Measurements from ENCODE around the gene TMEM170B. TPM values are rescaled to one million over a fixed set of nuclear protein-coding genes. Genes with fewer than 3 reads are reported as not detected.
"Not testable (repeated sequence)": the region's sequence is repeated elsewhere in the genome, so short reads cannot be mapped to it uniquely, and the experiment has no call there.

TMEM170B gene
- total RNA-seq, 1 donor from 2014 or later: 8.5 TPM

DNA sequence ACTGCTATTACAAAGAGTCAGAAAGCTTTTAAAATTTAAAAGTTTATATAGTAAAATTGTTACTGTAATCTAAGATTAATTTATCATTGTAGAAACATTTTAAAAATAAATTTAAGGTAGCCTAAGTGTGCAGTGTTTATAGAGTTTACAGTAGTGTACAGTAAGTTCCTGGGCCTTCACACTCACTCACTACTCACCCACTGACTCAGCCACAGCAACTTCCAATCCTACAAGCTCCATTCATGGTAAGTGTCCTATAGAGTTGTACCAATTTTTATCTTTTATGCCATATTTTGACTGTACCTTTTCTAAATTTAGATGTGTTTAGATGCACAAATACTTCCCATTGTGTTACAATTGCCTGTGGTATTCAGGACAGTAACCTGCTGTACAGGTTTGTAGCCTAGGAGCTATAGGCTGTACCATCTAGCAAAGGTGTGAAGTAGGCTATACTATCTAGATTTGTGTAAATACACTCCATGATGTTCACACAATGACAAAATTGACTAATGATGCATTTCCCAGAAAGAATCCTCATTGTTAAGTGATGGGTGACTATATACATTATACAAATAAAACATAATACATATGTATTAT lies 10.2 kb upstream of the TMEM170B start:
- DNase-seq (ENCODE audit: low read depth): no peak

- no peak for DNase-seq (ENCODE audit: low read depth)
Observed at GRCh38 chr6:11528996-11529395, 8.6 kb upstream of the TMEM170B start.

- DNase-seq (ENCODE audit: low read depth): no peak
Observed at GRCh38 chr6:11532097-11532496, 5.5 kb upstream of the TMEM170B start.

- no peak for DNase-seq (ENCODE audit: low read depth)
Observed at GRCh38 chr6:11534561-11534960, 3.0 kb upstream of the TMEM170B start.

GRCh38 chr6:11535801-11536230 lies 1.7 kb upstream of the TMEM170B start:
- DNase-seq (ENCODE audit: low read depth): peak; percentile 45

- DNase-seq (ENCODE audit: low read depth): no peak
Observed at GRCh38 chr6:11536795-11537194, 754 bp upstream of the TMEM170B start.

DNA sequence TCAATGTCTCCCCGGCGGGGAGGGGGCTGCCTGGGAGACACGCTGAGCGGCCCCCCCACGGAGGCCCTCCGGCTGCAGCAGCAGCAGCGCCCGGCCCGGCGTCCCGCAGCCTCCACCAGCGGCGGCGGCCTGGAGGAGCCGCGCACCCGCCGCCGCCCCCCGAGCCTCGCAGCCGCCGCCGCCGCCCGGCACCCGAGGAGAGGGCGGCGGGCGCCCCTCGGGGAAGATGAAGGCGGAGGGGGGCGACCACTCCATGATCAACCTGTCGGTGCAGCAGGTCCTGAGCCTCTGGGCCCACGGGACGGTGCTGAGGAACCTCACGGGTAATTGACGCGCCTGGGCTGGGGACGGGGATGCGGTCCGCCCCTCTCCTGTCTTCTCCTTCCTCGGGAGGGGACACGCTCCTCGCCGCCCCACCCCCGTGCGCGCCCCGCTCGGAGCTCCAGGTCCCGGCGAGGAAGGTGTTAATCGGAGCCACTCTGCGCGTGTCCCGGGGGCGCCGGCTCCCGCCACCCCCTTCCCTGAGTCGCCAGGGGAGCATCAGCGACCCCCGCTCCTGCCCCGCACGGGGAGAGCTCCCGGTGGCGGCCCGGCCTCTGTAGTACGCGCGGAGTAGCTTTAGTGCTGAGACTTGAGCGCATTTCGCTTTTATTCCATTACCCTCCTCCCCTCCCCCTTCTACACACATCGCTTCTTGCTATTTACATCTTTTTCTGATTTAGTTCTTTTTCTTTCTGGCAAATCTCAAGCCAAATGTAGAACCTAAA lies 686 bp downstream of the TMEM170B start:
- DNase-seq (ENCODE audit: low read depth): peak; percentile 25

- no peak for DNase-seq (ENCODE audit: low read depth)
Observed at GRCh38 chr6:11538819-11539468, 1.4 kb downstream of the TMEM170B start.

DNA sequence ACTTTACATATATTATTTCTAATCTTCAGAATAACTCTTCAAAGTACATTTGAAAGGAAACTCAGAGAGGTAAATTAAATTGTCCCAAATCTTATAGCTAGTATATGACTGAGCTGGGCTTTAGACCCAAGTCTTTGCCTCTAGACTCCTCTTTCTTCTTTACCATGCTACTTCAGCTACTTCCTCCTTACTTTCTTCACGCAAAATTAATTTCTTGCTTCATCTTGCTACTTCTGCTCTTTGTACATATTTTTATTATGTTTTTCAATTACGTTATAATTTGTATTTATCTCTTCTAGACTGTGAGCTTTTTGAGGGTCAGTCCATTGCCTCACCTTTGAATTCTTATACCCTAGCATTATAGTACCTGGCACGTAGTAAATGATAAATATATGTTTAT lies 5.3 kb downstream of the TMEM170B start:
- no peak for DNase-seq (ENCODE audit: low read depth)

GRCh38 chr6:11543919-11544518 lies 6.5 kb downstream of the TMEM170B start:
- no peak for DNase-seq (ENCODE audit: low read depth)

GRCh38 chr6:11547846-11548245 lies 10.3 kb downstream of the TMEM170B start:
- DNase-seq (ENCODE audit: low read depth): not testable (repeated sequence)

DNA sequence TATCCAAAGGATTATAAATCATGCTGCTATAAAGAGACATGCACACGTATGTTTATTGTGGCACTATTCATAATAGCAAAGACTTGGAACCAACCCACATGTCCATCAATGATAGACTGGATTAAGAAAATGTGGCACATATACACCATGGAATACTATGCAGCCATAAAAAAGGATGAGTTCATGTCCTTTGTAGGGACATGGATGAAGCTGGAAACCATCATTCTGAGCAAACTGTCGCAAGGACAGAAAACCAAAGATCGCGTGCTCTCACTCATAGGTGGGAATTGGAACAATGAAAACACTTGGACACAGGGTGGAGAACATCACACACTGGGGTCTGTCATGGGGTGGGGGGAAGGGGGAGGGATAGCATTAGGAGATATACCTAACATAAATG lies 11.0 kb downstream of the TMEM170B start:
- not testable (repeated sequence) for DNase-seq (ENCODE audit: low read depth)

DNA sequence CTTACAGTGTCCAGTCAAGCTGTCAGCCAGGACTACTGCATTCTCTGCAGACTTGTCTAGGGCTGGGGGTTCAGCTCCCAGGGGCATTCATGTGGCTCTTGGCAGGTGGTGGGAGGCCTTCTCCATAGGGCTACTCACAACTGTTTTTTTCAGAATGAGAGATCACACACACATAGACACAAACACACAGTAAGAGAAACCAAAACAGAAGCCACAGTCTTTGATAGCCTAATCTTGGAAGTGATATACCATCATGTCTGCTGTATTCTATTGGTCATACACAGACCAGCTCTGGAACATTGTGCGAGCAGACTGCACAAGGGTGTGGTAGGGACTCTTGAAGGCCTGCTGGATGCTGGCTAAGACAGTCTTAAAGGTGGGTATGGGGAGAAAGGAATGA lies 13.5 kb downstream of the TMEM170B start:
- no peak for DNase-seq (ENCODE audit: low read depth)

DNA sequence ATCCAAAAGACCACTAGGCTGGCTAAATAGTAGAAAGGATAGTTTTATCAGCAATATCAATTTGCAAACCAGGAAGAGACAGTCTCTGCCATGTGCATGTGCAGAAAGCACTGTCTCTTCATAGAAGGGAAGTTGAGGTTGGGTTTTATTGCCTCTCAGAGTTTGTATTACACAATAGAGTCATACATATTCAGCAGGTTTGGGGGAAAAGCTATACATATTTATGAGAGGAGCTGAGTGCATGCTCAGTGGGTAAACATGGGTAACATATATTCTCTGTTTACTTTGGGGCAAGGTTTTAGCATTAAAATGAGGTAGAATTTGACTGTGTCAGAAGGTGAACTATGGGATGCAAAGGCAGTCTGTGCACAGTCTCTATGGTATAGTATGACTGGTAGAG lies 14.9 kb downstream of the TMEM170B start:
- DNase-seq (ENCODE audit: low read depth): no peak

DNA sequence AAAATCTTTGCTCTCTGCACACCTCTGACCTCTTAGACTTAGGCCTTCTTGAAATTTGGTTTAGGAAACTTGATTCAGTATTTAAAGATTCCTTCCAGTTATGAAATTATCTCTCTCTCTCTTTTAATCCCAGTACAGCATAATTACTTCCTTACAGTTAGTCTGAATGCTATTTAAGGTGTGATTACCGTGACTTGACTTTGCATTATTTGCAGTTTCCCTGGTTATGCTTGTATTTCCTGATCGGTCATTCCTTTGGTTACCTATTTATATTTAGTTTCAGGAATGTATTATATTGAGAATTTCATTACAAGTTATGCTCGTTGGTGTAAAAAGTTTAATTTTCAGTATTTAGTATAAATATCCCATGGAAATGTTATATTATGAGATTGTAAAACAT lies 16.3 kb downstream of the TMEM170B start:
- no peak for DNase-seq (ENCODE audit: low read depth)

GRCh38 chr6:11556309-11556708 lies 18.8 kb downstream of the TMEM170B start:
- DNase-seq (ENCODE audit: low read depth): no peak

GRCh38 chr6:11563793-11564192 lies 26.2 kb downstream of the TMEM170B start:
- DNase-seq (ENCODE audit: low read depth): no peak

DNA sequence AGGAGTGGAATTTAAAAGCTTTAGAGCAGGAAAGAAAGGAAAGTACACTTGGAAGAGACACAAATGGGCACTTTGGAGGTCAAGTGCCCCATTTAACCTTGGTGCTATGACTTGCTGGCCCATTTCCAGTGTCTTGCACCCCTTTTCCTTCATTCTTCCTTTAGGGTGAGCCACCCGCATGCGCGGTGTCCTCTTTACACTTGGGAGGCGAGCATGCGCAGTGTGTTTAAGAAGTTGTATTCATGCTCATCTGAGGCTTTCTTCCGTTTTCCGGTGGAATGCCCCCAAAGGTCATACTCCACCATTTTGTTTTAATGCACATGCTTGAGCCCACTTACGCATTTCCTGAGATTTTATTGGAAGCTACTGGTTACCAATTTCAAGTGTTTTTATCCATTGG lies 29.1 kb downstream of the TMEM170B start:
- no peak for DNase-seq (ENCODE audit: low read depth)

GRCh38 chr6:11571073-11571472 lies 33.5 kb downstream of the TMEM170B start:
- no peak for DNase-seq (ENCODE audit: low read depth)

DNA sequence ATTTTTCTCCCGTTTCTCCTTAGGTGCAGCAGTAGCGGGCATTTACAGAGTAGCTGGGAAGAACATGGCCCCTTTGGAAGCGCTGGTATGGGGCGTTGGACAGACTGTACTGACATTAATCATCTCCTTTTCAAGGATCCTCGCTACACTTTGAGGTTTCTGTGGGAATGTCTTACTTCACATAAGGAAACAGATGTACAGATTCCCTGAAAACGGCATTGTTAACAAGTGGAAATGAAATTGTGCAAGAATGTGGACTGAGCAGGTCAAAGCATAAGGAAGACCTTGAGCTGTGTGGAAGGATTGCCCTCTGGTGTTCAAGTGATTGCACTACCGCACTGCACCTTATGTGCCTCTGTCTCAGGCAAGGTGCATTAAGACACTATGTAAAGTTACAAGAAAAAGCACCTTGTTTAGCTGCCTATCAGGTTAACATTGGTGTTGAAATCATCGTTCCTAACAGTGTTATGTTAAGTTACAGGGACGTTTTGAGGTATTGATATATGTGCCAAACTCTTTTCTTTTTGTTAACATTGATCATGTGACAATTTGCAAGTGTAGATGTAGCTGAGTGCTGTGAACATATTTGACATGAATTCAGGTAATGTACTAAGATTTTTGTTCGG lies 38.0 kb downstream of the TMEM170B start:
- DNase-seq (ENCODE audit: low read depth): peak; percentile 62

DNA sequence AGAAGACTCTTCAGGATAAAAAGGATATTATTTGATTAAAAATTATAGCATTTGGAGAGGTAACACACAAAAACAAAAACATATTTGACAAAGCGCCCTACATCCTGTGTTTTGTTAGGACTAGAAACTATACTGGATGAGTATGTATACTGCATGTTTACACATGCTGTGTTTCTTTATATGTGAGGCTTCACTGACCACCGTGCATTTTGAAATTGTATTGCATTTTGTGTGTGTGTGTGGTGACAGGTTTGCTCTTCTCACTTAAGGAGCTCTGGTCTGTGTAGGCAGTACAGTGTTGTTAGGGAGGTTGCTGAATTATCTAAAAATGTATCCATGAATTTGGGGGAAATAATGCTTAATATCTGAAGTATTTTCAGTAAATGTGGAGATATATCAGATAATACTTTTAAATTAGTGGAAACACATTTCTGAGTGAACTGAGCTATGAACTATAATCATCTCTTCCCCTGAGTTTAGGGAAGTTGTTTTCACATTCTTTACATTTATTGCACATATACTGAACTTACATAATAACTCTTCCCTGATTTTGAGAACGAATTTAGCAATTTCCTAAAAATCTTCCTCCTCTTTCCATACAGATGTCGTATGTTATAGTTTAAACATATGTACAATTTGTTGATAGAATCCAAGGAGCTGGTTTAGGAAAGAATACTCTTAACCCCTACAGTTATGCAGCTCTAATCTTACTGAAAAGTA lies 43.3 kb downstream of the TMEM170B start:
- no peak for DNase-seq (ENCODE audit: low read depth)

Measured in myocyte (in vitro differentiated cells).